HepG2 (cell line): ENCODE measurements around the gene HDAC4. TPM values are rescaled to one million over a fixed set of nuclear protein-coding genes. Genes with fewer than 3 reads are reported as not detected.

Experiments used
- DRAP1 ChIP-seq: IDR thresholded peaks from 2 replicates; pipeline ENCODE4 v1.6.1; 2016; ENCODE audit warnings: missing genetic modification reagents, missing compliant biosample characterization
- EED ChIP-seq: sonication (generic); formaldehyde crosslinking; IDR thresholded peaks from 2 replicates; pipeline ENCODE4 v1.5.0; 2020; ENCODE audit warnings: mild to moderate bottlenecking, missing genetic modification reagents
- FOXJ3 ChIP-seq: sonication (generic); formaldehyde crosslinking; IDR thresholded peaks from 2 replicates; pipeline ENCODE4 v1.4.0; 2020; ENCODE audit warnings: missing genetic modification reagents, mild to moderate bottlenecking, borderline replicate concordance
- GPBP1L1 ChIP-seq: sonication (generic); formaldehyde crosslinking; IDR thresholded peaks from 2 replicates; pipeline ENCODE4 v1.5.0; 2020; ENCODE audit warnings: mild to moderate bottlenecking, missing genetic modification reagents
- MAZ ChIP-seq, 2 experiments: sonication (generic) in 1 of 2; formaldehyde crosslinking in 1 of 2; IDR thresholded peaks; 2 replicates each; pipeline versions ENCODE4 v1.5.0 to v1.6.1; 2012 to 2020; ENCODE audit warnings: low read depth in 2 of 2, mild to moderate bottlenecking in 2 of 2, borderline replicate concordance in 1 of 2, improper control_type of control experiment in 1 of 2, low read length in 1 of 2, missing genetic modification reagents in 1 of 2, moderate library complexity in 1 of 2
- NCOA2 ChIP-seq: sonication (generic); formaldehyde crosslinking; IDR thresholded peaks from 2 replicates; pipeline ENCODE4 v1.8.0; 2022; ENCODE audit warnings: inconsistent platforms
- NFIB ChIP-seq: sonication (generic); formaldehyde crosslinking; IDR thresholded peaks from 2 replicates; pipeline ENCODE4 v1.9.0; 2021; ENCODE audit warnings: missing genetic modification reagents, mild to moderate bottlenecking, borderline replicate concordance
- NR2F6 ChIP-seq, 2 experiments: IDR thresholded peaks; 2 replicates each; pipeline ENCODE4 v1.6.1; 2016; ENCODE audit warnings: antibody characterized with exemption in 1 of 2, mild to moderate bottlenecking in 1 of 2
- SMAD3 ChIP-seq: sonication (generic); formaldehyde crosslinking; IDR thresholded peaks from 2 replicates; pipeline ENCODE4 v1.4.0; 2020; ENCODE audit warnings: missing genetic modification reagents
- SOX5 ChIP-seq: IDR thresholded peaks from 2 replicates; pipeline ENCODE4 v1.6.1; 2016; ENCODE audit warnings: borderline replicate concordance
- ZBED4 ChIP-seq: sonication (generic); formaldehyde crosslinking; IDR thresholded peaks from 2 replicates; pipeline ENCODE4 v1.4.0; 2020; ENCODE audit warnings: missing genetic modification reagents, borderline replicate concordance
- ZBTB33 ChIP-seq: sonication (generic); formaldehyde crosslinking; IDR thresholded peaks from 2 replicates; pipeline ENCODE4 v1.4.0; 2020; ENCODE audit warnings: missing genetic modification reagents
- ZNF331 ChIP-seq: sonication (generic); formaldehyde crosslinking; IDR thresholded peaks from 2 replicates; pipeline ENCODE4 v1.4.0; 2020; ENCODE audit warnings: missing genetic modification reagents
- ZNF687 ChIP-seq: sonication (generic); formaldehyde crosslinking; IDR thresholded peaks from 2 replicates; pipeline ENCODE4 v1.5.1; 2020; ENCODE audit warnings: mild to moderate bottlenecking, missing genetic modification reagents, moderate library complexity
- ZNF768 ChIP-seq: sonication (generic); formaldehyde crosslinking; IDR thresholded peaks from 2 replicates; pipeline ENCODE4 v1.4.0; 2020; ENCODE audit warnings: missing genetic modification reagents
- ZSCAN12 ChIP-seq: sonication (generic); formaldehyde crosslinking; IDR thresholded peaks from 2 replicates; pipeline ENCODE4 v1.9.0; 2021; ENCODE audit warnings: mild to moderate bottlenecking, missing genetic modification reagents
- polyA plus RNA-seq, 8 experiments: library from polyadenylated mRNA; depleted of rRNA in 3 of 8; stranded (reverse) in 7 of 8; unstranded in 1 of 8; fragments of >200 nt; fragmentation: Illumina TruSeq in 4 of 8; extraction: Trizol in 4 of 8; gene quantifications; 2 replicates each; pipeline versions ENCODE4 v1.2.1 to v1.2.3, GENCODE V29; 2011 to 2016; ENCODE audit warnings: low read depth in 4 of 8, missing spikeins in 1 of 8, mixed read lengths in 1 of 8; ENCODE audit not compliant: insufficient read depth in 1 of 8
- total RNA-seq, 5 experiments: library from RNA; depleted of rRNA; stranded (reverse); fragments of >200 nt; fragmentation: Illumina TruSeq; extraction: Trizol; gene quantifications; 2 replicates each; pipeline ENCODE4 v1.2.3, GENCODE V29; 2016; ENCODE audit warnings: low read depth in 1 of 5

HDAC4 gene
- total and polyA plus RNA-seq, 2 of the 13 experiments (the other 11 are each of a cell fraction or from before 2014, with no cell fraction given), result 10.1 to 11.5 TPM

DNA sequence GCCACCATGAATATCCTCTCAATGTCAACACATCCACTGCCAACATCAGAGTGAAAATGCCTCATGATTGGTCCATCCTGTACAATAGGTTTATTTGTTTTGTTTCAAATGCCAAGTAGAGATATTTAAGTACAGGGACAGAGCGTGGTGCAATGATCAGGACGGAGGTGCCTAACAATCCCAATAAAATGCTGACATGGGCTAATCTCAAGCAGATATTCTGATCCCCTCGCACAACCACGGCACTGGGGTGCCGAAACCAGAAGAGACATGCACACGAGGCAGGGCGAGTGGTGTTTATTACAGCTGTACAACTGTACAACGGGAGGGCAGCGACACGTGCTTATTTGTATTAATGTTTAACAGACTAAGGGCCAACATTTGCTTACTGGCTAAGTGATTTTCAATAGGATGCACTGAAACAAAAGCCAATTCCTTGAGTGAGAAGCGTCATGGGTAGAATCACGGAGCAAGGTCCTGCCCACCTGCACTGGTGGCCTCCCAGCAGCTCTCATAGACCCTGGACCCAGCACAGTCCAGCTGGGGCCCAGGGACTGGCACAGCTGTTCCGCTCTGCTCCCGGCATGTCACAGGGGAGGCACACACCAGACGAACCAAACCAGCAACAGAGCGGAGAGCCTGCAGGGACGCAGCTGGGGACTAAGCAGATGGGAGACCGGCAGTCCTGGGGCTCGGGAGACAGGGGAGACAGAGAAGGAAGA is 101.4 kb downstream of the HDAC4 start (continued):
- TF ChIP-seq SMAD3 (CRISPR knock-in tag) (0 out of 2 replicates have a peak, but pooled peaks have one; percentile 46), NR2F6 (IDR thresholded peaks at IDR 0.05) (no peak; the same call in 1 of the 2 replicates), NR2F6 (CRISPR knock-in tag; IDR thresholded peaks at IDR 0.05) (peak; percentile 39; the same call in 1 of the 2 replicates), MAZ (IDR thresholded peaks at IDR 0.05; ENCODE audit: borderline replicate concordance, low read depth, low read length) (no peak), MAZ (CRISPR knock-in tag; IDR thresholded peaks at IDR 0.05; ENCODE audit: low read depth) (peak; percentile 61), NCOA2 (CRISPR knock-in tag) (peak; percentile 28; the same call in 1 of the 2 replicates), ZSCAN12 (CRISPR knock-in tag) (no peak), GPBP1L1 (CRISPR knock-in tag) (no peak), ZBTB33 (CRISPR knock-in tag) (0 out of 2 replicates have a peak, but pooled peaks have one; percentile 8), EED (CRISPR knock-in tag) (0 out of 2 replicates have a peak, but pooled peaks have one; percentile 54), ZBED4 (CRISPR knock-in tag) (peak; percentile 72; the same call in 1 of the 2 replicates), ZNF687 (CRISPR knock-in tag) (peak; percentile 79), DRAP1 (CRISPR knock-in tag) (no peak), ZNF768 (CRISPR knock-in tag) (peak; percentile 60; the same call in 1 of the 2 replicates), SOX5 (CRISPR knock-in tag) (peak; percentile 85), NFIB (no peak), FOXJ3 (CRISPR knock-in tag) (no peak), ZNF331 (0 out of 2 replicates have a peak, but pooled peaks have one; percentile 40)
